Measurements from ENCODE around the gene DDAH1.

Gene DDAH1

GRCh38 chr1:85319491-85319890, 145.5 kb downstream of the DDAH1 start:
- no peak overlapping the region for H3K27ac ChIP-seq
- no peak for TF ChIP-seq CTCF (IDR thresholded peaks at IDR 0.05)
- H3K36me3 ChIP-seq, result no peaks in the 10 kb centered on the region
- H3K27me3 ChIP-seq, result no peaks in the 10 kb centered on the region
- H3K4me1 ChIP-seq (ENCODE audit: control insufficient read depth in 1 of 2, insufficient read depth in 1 of 2, low read depth in 1 of 2, low read length in 1 of 2), result no peaks in the 10 kb centered on the region
- H3K9me3 ChIP-seq, result no peaks in the 10 kb centered on the region
- no peak overlapping the region for H3K4me3 ChIP-seq (ENCODE audit: low read depth in 1 of 2, low read length in 1 of 2)

GRCh38 chr1:85318217-85318616, 146.7 kb downstream of the DDAH1 start:
- H3K4me3 ChIP-seq (ENCODE audit: low read depth in 1 of 2, low read length in 1 of 2), result no peak overlapping the region
- H3K36me3 ChIP-seq, result no peaks in the 10 kb centered on the region
- no peaks in the 10 kb centered on the region for H3K4me1 ChIP-seq (ENCODE audit: control insufficient read depth in 1 of 2, insufficient read depth in 1 of 2, low read depth in 1 of 2, low read length in 1 of 2)
- H3K27ac ChIP-seq, result no peak overlapping the region
- H3K27me3 ChIP-seq, result no peaks in the 10 kb centered on the region
- no peak for TF ChIP-seq CTCF (IDR thresholded peaks at IDR 0.05)
- H3K9me3 ChIP-seq, result no peaks in the 10 kb centered on the region

- no peaks in the 10 kb centered on the region for H3K9me3 ChIP-seq
- TF ChIP-seq CTCF (IDR thresholded peaks at IDR 0.05), result no peak
- no peak overlapping the region for H3K27ac ChIP-seq
- H3K36me3 ChIP-seq, result no peaks in the 10 kb centered on the region
- H3K4me3 ChIP-seq (ENCODE audit: low read depth in 1 of 2, low read length in 1 of 2), result no peak overlapping the region
- no peaks in the 10 kb centered on the region for H3K4me1 ChIP-seq (ENCODE audit: control insufficient read depth in 1 of 2, insufficient read depth in 1 of 2, low read depth in 1 of 2, low read length in 1 of 2)
- H3K27me3 ChIP-seq, result no peaks in the 10 kb centered on the region
Observed at GRCh38 chr1:85317560-85317959, 147.4 kb downstream of the DDAH1 start.

GRCh38 chr1:85316321-85316720, 148.6 kb downstream of the DDAH1 start:
- no peaks in the 10 kb centered on the region for H3K4me1 ChIP-seq (ENCODE audit: control insufficient read depth in 1 of 2, insufficient read depth in 1 of 2, low read depth in 1 of 2, low read length in 1 of 2)
- no peaks in the 10 kb centered on the region for H3K36me3 ChIP-seq
- no peak for TF ChIP-seq CTCF (IDR thresholded peaks at IDR 0.05)
- H3K27ac ChIP-seq, result no peak overlapping the region
- H3K4me3 ChIP-seq (ENCODE audit: low read depth in 1 of 2, low read length in 1 of 2), result no peak overlapping the region
- no peaks in the 10 kb centered on the region for H3K9me3 ChIP-seq
- H3K27me3 ChIP-seq, result no peaks in the 10 kb centered on the region

GRCh38 chr1:85315789-85316188, 149.2 kb downstream of the DDAH1 start:
- H3K27ac ChIP-seq, result no peak overlapping the region
- H3K4me3 ChIP-seq (ENCODE audit: low read depth in 1 of 2, low read length in 1 of 2), result no peak overlapping the region
- H3K36me3 ChIP-seq, result no peaks in the 10 kb centered on the region
- TF ChIP-seq CTCF (IDR thresholded peaks at IDR 0.05), result no peak
- H3K27me3 ChIP-seq, result peaks cover 3% of the 10 kb centered on the region
- H3K4me1 ChIP-seq (ENCODE audit: control insufficient read depth in 1 of 2, insufficient read depth in 1 of 2, low read depth in 1 of 2, low read length in 1 of 2), result no peaks in the 10 kb centered on the region
- no peaks in the 10 kb centered on the region for H3K9me3 ChIP-seq

- Histone ChIP-seq H3K4me3 (ENCODE audit: low read depth in 1 of 2, low read length in 1 of 2) (no peak overlapping the region), H3K9me3 (no peaks in the 10 kb centered on the region), H3K36me3 (no peaks in the 10 kb centered on the region), H3K27me3 (peaks cover 12% of the 10 kb centered on the region), H3K4me1 (ENCODE audit: control insufficient read depth in 1 of 2, insufficient read depth in 1 of 2, low read depth in 1 of 2, low read length in 1 of 2) (no peaks in the 10 kb centered on the region), H3K27ac (no peak overlapping the region)
- TF ChIP-seq CTCF (IDR thresholded peaks at IDR 0.05), result no peak
Observed at GRCh38 chr1:85314726-85315125, 150.2 kb downstream of the DDAH1 start.
